Measurements from ENCODE around the gene BLNK.

DNA sequence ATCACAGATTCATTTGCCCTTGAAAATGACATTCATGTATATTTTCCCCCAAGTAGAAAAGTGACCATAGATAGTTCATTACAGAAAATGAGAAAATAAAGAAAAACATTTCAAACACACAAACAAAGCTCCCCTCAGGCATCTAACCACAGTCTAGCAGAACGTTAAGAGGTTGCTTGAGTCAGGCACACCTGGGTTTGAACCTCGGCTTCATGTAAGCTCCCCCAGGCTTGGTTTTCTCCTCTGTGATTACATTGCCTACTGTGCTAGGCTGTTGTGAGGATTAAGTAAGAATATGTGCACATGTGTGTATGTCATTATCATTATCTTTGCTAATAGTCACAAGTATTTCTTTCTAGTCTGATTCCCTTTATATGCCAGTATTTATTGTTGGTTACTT is 42.0 kb upstream of the BLNK start:
- no peak for TF ChIP-seq FOXM1 (IDR thresholded peaks at IDR 0.05; ENCODE audit: borderline replicate concordance)
- TF ChIP-seq, protein P1, sequence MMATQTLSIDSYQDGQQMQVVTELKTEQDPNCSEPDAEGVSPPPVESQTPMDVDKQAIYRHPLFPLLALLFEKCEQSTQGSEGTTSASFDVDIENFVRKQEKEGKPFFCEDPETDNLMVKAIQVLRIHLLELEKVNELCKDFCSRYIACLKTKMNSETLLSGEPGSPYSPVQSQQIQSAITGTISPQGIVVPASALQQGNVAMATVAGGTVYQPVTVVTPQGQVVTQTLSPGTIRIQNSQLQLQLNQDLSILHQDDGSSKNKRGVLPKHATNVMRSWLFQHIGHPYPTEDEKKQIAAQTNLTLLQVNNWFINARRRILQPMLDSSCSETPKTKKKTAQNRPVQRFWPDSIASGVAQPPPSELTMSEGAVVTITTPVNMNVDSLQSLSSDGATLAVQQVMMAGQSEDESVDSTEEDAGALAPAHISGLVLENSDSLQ (IDR thresholded peaks at IDR 0.05): no peak
- TF ChIP-seq ZNF384 (IDR thresholded peaks at IDR 0.05): no peak
- no peak for TF ChIP-seq TARDBP (IDR thresholded peaks at IDR 0.05)
- TF ChIP-seq BHLHE40 (IDR thresholded peaks at IDR 0.05; ENCODE audit: borderline replicate concordance): no peak
- no peak for TF ChIP-seq SP1 (IDR thresholded peaks at IDR 0.05)
- TF ChIP-seq L3MBTL2 (conservative IDR thresholded peaks at IDR 0.05): no peak
- no peak for TF ChIP-seq SUZ12 (IDR thresholded peaks at IDR 0.05)
- TF ChIP-seq LEF1 (IDR thresholded peaks at IDR 0.05; ENCODE audit: borderline replicate concordance): no peak
- no peak for TF ChIP-seq HDGF (IDR thresholded peaks at IDR 0.05; ENCODE audit: borderline replicate concordance)
- TF ChIP-seq CTBP1 (IDR thresholded peaks at IDR 0.05; ENCODE audit: borderline replicate concordance): no peak
- TF ChIP-seq FOXK2 (IDR thresholded peaks at IDR 0.05): no peak
